Skeletal muscle tissue (tissue), 5 donors: Measurements from ENCODE around the gene CADM4. TPM values are rescaled to one million over a fixed set of nuclear protein-coding genes. Genes with fewer than 3 reads are reported as not detected.

Experiments
- H3K27ac ChIP-seq: one replicate; pipeline ENCODE4 v1.7.0; 2013; ENCODE audit warnings: mild to moderate bottlenecking, low read depth, low read length, inconsistent platforms
- H3K27me3 ChIP-seq, 3 donors: one replicate each; pipeline ENCODE4 v1.7.0; 2013; ENCODE audit warnings: low read length in 3 of 3; ENCODE audit not compliant: control insufficient read depth in 3 of 3, insufficient read depth in 3 of 3
- H3K36me3 ChIP-seq, 3 donors: one replicate each; pipeline ENCODE4 v1.7.0; 2013; ENCODE audit warnings: low read length in 3 of 3; ENCODE audit not compliant: control insufficient read depth in 3 of 3, insufficient read depth in 3 of 3
- H3K4me1 ChIP-seq, 3 donors: one replicate each; pipeline ENCODE4 v1.7.0; 2013; ENCODE audit warnings: low read length in 3 of 3, mild to moderate bottlenecking in 3 of 3; ENCODE audit not compliant: control insufficient read depth in 3 of 3, insufficient read depth in 3 of 3
- H3K4me3 ChIP-seq, 3 donors: one replicate each; pipeline ENCODE4 v1.7.0; 2013; ENCODE audit warnings: low read length in 3 of 3
- H3K9ac ChIP-seq, 3 donors: one replicate each; pipeline ENCODE4 v1.7.0; 2013; ENCODE audit warnings: low read length in 3 of 3, mild to moderate bottlenecking in 3 of 3, moderate library complexity in 2 of 3, low read depth in 1 of 3
- H3K9me3 ChIP-seq, 3 donors: one replicate each; pipeline ENCODE4 v1.7.0; 2013; ENCODE audit warnings: low read length in 3 of 3; ENCODE audit not compliant: control insufficient read depth in 3 of 3
- small RNA-seq: library from RNA; depleted of rRNA; stranded (forward); fragments of <200 nt; gene quantifications from one replicate; pipeline ENCODE3, GENCODE V24; 2014
- total RNA-seq: library from RNA; depleted of rRNA; stranded (reverse); fragments of >200 nt; gene quantifications from one replicate; pipeline ENCODE4 v1.2.3, GENCODE V29; 2014
- donor health status: Osteomylitis.

CADM4 gene
- total RNA-seq, 1 donor from 2014 or later, result 7.8 TPM

DNA sequence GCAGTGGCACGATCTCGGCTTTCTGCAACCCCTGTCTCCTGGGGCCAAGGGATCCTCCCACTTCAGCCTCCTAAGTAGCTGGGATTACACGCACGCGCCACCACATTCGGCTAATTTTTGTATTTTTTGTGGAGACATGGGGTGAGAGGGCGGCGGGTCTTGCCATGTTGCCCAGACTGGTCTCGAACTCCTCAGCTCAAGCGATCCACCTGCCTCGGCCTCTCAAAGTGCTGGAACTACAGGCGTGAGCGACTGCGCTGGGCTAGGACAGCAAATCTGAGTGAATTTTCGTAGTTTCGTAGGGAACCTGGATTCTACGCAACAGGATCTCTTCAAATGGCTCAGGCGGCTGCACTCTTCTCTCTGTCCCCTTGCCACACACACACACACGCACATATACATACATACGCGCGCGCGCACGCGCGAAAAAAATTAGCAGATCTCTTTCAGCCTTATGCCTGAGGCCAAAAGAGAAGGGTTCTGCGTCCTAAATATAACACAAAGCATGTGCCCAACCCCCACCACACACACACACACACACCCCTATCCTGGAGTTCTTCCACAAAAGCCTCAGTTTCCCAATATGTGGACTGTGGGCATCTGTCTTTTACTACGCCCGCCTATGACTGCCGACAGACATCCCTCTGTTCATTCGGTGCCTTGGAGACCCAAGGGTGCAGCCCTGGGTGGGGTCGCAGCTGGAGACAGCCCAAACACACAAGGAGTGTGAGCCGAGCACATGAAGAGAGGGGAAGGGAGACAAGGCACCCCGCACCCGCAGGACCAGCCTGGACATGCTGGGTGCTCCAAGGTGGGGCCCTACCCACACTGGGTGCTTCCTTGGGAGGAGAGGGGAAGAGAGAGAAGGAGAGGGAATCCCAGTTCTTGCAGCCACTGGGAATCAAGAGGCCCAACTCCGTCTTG lies 63.4 kb downstream of the CADM4 start:
- Histone ChIP-seq H3K27ac (no peak overlapping the region), H3K9ac (peak overlapping the region; percentile 19 to 25 (median 20)), H3K36me3 (peaks cover 0 to 9% (median 0%) of the 10 kb centered on the region in 3 donors), H3K9me3 (no peaks in the 10 kb centered on the region), H3K27me3 (no peaks in the 10 kb centered on the region), H3K4me1 (peaks cover 18 to 22% (median 21%) of the 10 kb centered on the region in 3 donors), H3K4me3 (peak overlapping the region; percentile 62 to 99 (median 98))

DNA sequence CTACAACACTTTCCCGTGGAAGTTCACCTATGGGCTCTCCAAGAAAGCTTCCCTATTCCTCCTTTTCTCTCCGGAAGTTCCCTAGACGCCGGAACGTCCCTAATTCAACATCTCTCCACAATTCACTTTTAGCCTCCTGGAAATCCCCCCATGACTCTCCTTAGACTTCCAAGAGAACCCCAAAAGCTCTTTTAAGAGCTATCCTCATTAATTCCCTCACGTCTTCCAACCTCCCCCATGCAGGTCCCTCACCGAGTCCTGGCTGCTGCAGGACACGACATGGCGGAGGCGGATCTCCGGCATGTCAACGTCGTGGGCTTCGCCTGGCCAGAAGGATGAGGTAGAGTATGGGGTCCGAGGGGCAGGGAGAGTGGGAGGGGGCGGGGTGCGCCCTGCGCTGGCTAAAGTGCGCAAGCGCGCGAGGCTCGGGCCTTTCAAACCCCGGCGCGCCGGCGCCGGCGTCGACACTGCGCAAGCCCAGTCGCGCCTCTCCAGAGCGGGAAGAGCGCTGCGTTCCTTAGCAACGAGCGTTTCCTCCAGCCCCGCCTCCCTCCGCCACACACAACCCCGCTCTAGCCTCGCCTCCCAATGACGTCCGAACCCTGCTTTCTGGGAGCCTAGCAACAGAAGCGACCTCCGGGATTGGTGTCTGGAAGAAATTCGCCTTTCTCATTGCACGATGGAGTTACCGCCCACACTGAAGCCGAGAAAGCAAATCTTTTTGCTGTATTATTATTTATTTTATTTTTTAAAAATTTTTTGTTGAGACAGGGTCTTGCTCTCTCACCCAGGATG lies 64.3 kb downstream of the CADM4 start, which contains the start of the genes PINLYP and XRCC1:
Gene PINLYP, plus strand, starts transcription at position 646 of the 795 bp plus-strand sequence. CDS start 1,391 bp downstream, outside the sequence.
Gene XRCC1, minus strand, starts transcription at position 372 of the 795 bp plus-strand sequence. Its CDS starts 69 bp downstream, at position 303.
- H3K27me3 ChIP-seq, result no peaks in the 10 kb centered on the region
- peak within 1 kb of the TSS; percentile 97 to 99 (median 98) for H3K9ac ChIP-seq
- H3K4me3 ChIP-seq, result peak within 1 kb of the TSS; percentile 98 to 99 (median 99)
- H3K4me1 ChIP-seq, result peaks cover 15 to 18% (median 18%) of the 10 kb centered on the region in 3 donors
- H3K9me3 ChIP-seq, result no peaks in the 10 kb centered on the region
- H3K27ac ChIP-seq, result peak within 1 kb of the TSS; percentile 84
- H3K36me3 ChIP-seq, result peaks cover 0 to 9% (median 0%) of the 10 kb centered on the region in 3 donors

DNA sequence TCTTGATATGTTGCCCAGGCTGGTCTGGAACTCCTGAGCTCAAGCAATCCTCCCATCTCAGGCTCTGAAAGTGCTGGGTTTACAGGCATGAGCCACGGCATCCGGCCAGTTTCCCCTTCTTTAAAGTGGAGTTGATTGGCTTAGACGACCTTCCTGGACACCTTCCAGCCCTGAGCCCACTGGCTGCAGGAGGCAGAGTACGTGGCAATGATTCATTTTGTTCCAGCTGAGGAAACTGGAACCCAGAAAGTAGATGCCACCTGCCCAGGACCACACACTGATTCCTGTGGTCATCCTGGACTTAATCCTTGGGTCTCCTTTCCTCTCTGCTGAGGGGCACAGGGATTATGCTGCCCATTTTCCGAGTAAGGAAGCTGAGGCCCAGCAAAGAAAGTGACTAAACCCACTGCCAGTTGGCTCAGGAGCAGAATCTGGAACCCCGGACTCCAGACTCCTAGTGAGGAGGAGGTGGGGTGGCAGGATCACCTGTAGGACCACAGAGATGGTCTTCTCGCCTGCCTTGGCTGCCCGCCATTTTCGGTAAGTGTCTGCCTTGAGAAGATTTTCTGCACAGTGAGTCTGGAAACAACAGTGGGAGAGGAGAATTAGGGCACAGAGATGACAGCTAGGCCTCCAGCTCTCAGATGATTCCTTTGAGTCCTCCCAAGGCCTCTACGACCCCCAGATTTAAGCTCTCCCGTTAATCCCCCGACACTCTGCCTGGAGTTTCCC lies 65.1 kb downstream of the CADM4 start:
- Histone ChIP-seq H3K36me3 (peaks cover 0 to 9% (median 0%) of the 10 kb centered on the region in 3 donors), H3K9ac (peak overlapping the region; percentile 97 to 99 (median 98)), H3K9me3 (no peaks in the 10 kb centered on the region), H3K27ac (peak overlapping the region; percentile 84), H3K27me3 (no peaks in the 10 kb centered on the region), H3K4me3 (peak overlapping the region; percentile 98 to 99 (median 99)), H3K4me1 (peaks cover 15 to 18% (median 15%) of the 10 kb centered on the region in 3 donors)

Small RNAs within 50 kb of the gene (small RNA-seq; reads per million reads assigned to genes)
- not detected for gene RN7SL368P

Other genes starting within 250 kb of the CADM4 start
- not detected for gene TEX101, start 225.0 kb downstream of the CADM4 start, total RNA-seq
- not detected for gene LYPD3, start 174.2 kb downstream of the CADM4 start, total RNA-seq
- gene PHLDB3, start 135.1 kb downstream of the CADM4 start, total RNA-seq, result 4.7 TPM
- 32.4 TPM for gene ETHE1, start 112.6 kb downstream of the CADM4 start, total RNA-seq
- gene ZNF575, start 106.7 kb downstream of the CADM4 start, total RNA-seq, result not detected
- 7.3 TPM for gene XRCC1, start 64.3 kb downstream of the CADM4 start, total RNA-seq
- 6.8 TPM for gene PINLYP, start 64.0 kb downstream of the CADM4 start, total RNA-seq
- gene IRGQ, start 43.7 kb downstream of the CADM4 start, total RNA-seq, result 24.5 TPM
- 6.8 TPM for gene ZNF576, start 43.3 kb downstream of the CADM4 start, total RNA-seq
- gene SRRM5, start 27.8 kb downstream of the CADM4 start, total RNA-seq, result not detected
- 44.9 TPM for gene ZNF428, start 20.2 kb downstream of the CADM4 start, total RNA-seq
- 2.1 TPM for gene PLAUR, start 30.3 kb upstream of the CADM4 start, total RNA-seq
- gene IRGC, start 76.2 kb upstream of the CADM4 start, total RNA-seq, result not detected
- gene SMG9, start 115.1 kb upstream of the CADM4 start, total RNA-seq, result 6.3 TPM
- 1.0 TPM for gene KCNN4, start 141.1 kb upstream of the CADM4 start, total RNA-seq
- gene LYPD5, start 162.6 kb upstream of the CADM4 start, total RNA-seq, result not detected
- 21.4 TPM for gene ZNF283, start 187.5 kb upstream of the CADM4 start, total RNA-seq
- gene ZNF404, start 244.1 kb upstream of the CADM4 start, total RNA-seq, result 1.6 TPM